Activated CD4-positive, CD25-positive, alpha-beta regulatory T cell treated with anti-CD3 and anti-CD28 coated beads, Interleukin-2, amount 50 U/mL, for 72 hours (primary cell): ENCODE data around the gene CDH13.

Experiments
- DNase-seq: peaks from one replicate; pipeline ENCODE4 v3.0.0; 2021

Gene CDH13

DNA sequence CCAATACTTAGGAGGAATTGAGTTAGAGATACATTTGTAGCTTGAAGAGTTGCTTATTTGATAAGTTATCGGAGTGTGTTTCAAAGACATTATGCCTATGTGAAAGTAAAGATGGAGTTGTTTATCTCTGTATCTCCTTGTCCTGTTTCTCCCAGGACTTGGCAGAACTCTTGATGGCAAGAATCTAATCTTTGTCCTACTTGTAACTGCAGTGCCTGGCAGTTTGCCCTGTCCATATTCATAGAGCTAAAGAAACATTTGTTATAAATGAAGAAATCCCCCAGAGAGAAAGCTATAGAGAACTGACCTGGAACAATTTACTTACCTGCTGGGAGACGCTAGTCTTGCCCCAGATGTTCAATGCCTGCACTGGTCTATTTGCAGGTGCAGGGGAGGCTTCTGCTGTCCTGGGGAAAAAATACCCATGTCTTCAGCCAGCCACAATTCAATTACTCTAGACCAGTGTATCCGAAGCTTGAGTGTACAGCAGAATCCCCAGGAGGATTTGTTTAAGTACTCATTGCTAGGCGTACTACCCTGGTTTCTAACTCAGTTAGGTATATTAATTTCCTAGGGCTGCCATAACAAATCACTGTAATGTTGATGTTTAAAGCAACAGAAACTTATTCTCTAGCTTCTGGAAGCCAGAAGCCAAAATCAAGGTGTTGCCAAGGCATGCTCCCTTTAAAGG is 771.0 kb downstream of the CDH13 start:
- DNase-seq = no peak

DNA sequence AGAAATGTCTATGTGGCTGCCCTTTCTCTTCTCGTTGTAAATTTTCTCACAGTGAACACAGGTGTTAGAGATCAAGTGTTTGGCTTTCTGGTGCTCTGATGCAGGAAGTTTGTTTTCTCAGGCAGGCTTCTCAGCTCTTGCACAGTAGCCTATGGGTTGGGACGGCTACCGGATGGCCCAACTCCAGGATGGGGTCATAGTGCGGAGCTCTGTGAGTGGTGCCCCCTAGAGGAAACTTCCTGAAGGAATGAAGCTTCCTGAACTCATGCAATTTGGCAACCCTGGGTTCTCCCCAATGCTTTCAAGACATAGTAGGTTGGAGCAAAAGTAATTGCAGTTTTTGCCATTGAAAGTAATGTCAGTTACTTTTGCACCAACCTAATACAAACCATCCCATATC is 773.5 kb downstream of the CDH13 start:
- DNase-seq = no peak

DNA sequence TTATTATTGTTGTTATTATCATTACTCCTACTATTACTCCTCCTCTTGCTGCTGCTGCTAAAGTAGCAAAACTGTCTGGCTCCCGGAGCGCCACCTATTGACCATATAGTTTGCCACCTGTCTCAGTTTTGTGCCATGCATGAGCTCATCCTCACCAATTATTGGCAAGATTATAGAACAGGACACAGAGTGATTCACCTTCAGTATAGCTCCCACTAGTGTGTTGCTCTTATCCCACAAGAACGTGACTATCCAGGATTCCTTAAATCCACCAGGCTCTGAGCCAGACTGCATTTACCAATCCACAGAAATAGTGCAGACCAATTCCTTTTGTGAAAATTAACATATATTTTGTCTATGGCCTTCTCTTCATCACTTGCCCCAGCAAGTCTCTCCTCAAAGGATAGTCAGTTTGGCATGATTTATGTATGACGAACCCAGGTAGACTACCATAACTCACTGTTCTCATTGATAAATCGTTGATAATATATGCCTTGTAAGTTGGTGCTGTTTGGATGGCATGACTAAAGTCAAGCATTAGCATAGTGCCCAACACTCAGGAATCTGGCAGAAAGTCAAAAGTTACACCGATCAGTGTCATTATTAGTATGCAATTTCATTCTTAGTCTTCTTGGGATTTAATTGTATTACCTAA is 775.5 kb downstream of the CDH13 start:
- DNase-seq = no peak

DNA sequence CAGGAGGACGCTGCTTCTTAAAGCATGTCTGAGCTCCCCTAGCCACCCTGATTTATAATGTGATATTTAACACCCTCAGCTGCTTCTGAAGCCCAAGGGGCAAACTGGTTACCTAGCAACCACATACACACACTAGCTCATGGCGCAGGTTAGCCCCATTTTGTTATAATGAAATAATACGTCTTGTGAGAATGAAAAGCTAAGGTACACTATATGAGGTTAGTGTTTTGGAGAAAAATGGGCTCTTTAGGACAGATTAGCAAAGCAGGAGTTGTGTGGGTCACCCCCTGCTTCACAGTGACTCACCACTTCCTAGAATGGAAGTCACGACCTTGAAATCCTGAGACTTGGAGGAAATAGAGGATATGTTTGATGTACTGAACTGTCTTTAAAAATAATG is 776.2 kb downstream of the CDH13 start:
- no peak for DNase-seq

DNA sequence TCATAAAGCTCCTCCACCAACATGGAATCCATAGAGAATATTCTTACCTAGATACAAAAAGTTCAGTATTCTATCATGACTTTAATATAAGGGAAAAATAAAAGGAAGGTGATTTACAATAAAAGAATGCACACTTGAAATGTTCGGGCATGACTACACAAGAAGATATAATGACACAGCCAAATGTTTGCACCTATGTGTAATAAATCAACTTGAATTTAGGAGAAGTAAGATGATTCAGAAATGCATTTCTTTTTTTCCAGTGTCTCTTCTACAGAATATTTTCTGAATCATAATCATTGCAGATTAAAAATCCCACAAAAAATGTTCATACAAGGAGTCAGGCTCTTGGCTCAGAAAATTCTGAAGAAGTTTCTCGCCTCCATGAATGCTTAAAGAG is 777.0 kb downstream of the CDH13 start:
- DNase-seq = no peak

DNA sequence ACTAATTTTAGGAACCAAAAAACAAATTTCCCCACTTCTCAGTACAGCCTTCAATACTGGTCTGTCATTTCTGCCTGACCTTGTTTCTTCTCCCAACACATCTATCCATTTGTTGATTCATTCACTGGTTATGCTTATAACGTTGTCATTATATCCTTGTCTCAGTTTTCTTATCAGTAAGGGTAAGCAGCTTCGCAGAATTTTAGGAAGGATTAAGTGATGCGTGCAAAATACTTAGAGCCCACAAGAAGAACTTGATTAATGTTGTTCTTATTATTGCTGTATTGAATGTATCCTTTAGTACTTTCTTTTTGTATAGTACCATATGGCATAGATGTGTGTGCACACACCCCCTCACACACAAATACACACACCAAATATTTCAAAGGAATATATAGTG is 777.5 kb downstream of the CDH13 start:
- DNase-seq = no peak

DNA sequence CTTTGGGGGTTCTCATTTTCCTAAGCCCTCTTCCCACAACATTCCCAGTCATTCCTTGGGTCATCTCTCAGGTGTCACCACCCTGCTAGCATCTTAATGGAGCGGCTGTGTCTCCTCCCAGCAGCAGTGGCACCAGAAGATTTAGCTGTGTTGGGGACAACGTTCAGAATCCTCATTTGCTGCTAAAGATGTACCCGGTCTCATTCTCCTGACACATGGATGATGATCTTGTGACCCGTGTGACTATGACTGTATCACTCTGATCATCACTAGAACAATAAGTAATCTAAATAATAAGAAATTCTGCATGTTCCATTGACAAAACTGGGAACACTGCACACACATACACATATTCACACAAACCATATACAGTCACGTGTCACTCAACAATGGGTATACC is 781.2 kb downstream of the CDH13 start:
- no peak for DNase-seq

DNA sequence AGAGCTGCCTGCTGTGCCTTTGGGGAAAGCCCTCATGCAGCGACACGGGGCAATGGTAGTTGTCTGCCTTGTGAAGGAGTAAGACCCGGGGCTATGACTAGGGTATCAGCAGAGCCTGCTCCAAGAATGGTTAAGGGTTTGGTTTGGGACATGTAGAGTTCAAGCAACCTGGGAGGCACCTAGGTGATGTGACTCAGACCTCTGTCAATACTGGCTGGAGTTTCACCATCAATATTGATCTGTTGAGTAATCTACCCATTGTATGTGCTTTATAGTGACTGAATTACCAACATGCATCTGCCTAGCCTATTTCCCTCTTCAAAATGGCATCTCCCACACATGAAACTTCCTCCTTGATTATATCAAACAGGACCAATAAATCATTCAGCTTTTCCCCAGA is 782.6 kb downstream of the CDH13 start:
- DNase-seq = no peak

DNA sequence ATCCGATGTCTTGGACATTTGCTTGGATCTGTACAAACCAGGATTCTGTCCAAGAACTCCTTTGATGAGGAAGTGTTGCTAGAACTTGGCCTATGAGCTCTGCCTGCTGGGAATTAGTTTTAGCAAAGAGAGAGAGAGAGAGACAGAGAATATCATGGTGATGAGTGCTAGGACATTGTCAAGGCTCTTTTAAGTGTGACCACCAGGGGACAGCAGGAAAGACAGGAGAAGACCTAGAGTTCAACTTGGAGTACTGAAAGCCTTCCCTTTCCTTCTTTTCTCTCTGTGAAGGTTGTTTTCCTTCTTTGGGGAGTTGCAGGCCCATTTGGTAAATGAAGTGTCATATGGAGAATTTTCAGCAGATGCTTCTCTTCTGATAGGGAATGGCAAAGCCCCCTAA is 791.8 kb downstream of the CDH13 start:
- no peak for DNase-seq

DNA sequence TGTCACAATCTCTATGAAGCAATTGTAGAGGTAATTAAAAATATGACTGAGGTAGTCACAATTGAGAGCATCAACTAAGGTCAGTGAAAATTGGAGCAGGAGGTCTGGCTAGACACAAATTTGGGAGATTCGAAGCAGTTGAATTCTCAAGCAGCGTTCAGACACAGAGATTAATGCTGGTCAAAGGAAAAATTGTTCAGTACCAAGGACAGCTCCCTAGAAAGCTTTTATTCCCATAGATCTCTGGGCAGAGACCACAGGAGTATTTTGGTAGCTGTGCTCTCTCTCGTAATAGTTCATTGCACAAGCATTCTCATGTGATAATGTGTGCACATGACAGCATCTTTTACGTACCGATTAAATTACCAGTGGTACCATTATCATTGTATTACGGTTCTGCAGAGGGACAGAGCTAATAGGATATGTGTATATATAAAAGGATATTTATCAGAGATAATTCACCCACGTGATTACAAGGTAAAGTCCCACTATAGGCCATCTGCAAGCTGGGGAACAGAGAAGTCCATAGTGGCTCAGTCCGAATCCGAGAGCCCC is 793.5 kb downstream of the CDH13 start:
- DNase-seq = no peak

DNA sequence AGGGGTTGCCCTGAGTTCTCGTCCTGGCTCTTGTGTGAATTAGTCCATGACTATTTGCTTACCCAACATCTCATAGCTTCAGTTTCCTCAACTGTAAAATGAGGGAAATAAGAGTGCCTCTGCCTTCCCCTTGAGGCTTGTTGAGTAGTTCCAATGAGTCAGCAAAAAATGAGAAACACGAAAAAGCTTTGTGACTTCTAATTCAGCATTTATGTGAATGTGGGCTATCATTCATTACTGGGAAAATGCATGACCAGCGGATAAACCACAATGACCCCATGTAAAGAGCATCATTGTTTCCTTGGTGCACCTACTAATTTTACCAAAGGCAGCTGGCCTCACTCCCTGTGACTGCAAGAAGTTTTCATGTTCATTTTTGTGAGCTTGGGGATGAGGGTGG is 806.4 kb downstream of the CDH13 start:
- DNase-seq = no peak

DNA sequence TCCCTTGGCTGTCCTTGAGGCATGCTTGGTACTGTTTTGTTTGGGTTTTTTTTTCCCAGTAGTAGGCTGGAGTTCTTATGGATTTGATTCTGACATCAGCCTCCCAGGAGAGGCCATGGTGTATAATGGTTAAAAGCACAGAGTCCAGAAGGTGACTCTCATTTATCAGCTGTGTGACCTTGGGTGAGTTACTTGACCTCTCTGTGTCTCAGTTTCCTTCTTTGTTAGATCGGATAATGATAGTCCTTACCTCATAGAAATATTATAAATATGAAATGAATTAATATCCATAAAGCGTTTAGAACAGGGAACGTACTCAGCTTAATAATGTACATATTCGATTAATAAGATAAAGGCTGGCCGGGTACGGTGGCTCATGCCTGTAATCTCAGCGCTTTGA is 810.3 kb downstream of the CDH13 start:
- no peak for DNase-seq

DNA sequence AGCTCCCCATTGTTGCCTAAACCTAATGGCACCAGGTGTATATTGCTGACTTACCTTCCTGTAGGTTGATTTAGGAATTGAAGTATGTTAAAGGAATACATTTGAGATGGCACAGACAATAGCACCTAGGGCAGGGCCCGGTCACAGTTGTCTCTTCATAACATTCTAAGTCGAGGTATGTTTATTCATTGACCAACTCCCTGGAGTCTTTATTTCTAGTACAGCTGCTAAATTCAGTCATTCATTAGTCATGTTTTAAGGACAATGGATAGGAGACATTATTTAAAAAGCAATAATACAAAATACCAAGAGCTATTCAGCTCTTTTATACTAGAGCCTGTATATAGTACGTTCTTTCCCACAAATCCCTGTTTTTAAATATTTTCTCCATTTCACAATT is 811.6 kb downstream of the CDH13 start:
- no peak for DNase-seq

DNA sequence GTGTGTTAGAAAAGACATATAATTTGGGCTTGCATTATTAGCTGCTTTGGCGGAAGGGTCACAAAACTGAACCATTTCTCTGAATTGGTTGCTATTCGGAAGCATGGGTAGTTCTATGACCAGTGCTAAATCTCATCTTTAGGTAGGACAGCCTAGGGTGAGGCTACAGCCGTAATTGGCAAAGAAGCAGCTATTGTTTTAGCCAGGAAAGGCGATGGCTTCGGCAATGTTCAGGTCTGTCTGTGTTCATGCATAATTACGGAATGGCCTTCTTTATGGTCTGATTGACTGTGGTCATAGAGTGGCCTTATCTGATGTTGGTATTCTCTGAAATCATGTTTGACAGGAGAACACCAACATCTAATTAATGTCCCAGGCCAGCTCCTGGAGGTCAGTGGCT is 812.6 kb downstream of the CDH13 start:
- DNase-seq = no peak

DNA sequence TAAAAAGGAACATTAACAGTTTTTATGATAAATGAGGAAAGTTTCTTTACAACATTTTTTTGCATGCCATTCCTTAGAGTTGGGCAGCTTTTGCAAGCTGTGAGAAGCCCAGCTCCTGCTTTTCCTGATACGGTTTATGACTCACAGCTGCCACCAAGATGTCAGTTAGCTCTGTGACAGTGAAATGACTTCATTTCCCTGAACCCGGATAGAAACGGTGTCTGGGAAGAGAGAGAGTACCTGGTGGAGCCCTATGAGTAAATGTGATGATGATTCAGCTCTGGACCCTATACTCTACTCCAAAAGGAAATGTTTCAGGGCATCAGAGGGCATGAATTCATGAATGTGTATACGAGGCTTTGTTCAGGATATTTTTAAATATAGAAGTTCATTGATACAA is 814.7 kb downstream of the CDH13 start:
- no peak for DNase-seq

DNA sequence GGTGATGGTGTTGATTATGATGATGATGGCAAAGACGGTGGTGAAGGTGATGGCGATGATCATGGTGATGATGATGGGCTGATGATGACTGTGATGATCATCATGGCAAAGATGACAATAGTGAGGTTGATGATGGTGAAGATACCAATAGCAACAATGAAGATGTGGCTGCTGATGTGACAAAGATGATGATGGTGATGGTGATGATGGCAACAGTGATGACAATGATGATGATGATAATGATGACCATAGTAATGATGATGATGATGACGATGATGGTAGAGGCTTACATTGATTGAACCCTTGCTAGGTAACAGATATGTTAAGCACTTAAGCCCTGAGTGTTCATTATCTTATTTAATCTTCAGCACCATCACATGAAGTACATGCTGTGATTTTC is 817.2 kb downstream of the CDH13 start:
- DNase-seq = no peak

DNA sequence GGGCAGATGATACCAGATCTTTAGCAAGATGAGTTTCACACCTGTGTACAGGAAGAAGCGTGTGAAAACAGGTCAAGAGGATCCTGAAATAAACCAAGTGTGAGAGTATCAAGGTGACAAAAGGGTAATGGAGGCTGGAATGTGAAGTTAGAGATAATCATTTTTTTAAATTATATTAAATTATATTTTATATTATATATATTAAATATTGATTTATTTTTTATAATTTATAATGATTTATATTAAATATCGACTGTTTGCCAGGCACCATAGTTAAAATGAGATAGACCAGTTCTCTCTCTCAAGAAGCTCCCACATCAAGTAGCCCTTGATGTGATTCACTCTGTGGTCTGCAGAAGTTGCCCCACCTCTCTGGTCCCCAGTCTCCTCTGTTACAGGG is 820.8 kb downstream of the CDH13 start:
- no peak for DNase-seq

DNA sequence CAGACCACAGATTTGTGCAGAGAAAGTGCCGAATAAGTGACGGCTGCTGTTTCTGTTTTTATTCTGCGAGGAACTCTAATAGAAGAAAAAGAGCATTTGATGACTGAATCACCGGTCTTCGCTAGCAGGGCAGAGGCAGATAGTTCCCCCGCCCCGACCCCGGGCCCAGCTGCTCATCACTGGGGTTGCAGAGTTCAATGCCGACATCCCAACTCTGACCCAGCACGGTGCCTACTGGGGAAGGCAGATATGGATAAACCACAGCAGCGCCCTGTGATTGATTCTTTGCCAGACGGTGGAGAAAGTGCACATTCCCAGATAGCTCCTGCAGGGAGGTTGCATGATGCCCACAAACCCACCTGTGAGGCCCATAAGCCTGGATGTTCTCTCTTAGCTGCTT is 823.1 kb downstream of the CDH13 start:
- no peak for DNase-seq

DNA sequence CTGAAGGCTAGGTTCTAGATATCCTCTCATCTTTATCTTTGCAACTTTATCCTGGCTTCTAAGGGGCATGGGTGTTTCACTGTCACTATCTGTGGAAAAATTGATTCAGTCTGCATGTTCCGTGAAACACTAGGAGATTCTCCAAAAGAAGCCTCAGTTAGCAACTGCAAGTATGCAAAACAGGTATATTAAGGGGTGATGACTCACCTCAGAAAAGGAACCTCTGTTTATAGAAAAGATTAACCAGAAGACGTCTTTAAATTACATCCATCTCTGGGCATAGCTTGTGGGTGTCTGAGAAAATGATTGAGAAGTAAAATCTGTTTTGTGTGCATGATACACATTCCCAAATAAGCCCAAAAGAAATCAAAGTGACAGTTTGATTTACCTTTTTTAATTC is 827.2 kb downstream of the CDH13 start:
- DNase-seq = no peak

DNA sequence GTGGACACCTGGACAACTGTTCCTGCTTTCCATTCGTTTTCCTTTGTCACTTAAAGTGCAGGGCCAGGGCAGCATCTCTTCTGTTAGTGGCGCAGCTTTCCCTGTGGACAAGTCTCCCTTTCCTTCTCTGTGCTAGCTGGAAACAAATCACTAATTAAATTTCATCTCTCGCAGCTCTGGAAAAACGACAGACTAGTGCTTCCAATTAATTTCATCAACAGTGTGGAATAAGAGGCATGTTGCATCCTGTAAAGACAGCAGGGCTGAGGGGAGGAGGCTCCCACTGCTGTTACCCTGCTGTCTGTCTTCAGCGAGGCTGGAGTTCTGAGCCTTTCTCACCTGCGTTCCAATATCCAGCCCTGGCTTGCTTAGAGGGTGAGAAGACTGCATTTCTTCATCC is 828.9 kb downstream of the CDH13 start:
- no peak for DNase-seq

DNA sequence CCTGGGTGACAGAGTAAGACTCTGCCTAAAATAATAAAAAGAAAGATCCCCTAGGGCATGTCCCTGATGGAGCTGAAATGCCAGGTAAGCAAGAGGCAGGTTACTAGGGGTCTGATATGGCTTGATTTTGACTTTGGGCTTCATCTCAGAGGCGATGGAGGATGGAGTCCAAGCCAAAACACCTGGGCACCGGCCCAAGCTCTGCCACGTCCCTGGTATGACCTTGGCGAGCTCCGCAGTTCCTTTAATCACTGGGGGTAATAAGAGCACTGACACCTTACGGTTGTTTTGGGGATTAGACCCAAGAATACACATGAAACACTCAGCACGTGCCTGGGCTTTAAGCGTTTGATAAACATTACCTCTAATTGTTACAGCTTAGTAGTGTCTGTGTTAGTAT is 830.2 kb downstream of the CDH13 start:
- no peak for DNase-seq

DNA sequence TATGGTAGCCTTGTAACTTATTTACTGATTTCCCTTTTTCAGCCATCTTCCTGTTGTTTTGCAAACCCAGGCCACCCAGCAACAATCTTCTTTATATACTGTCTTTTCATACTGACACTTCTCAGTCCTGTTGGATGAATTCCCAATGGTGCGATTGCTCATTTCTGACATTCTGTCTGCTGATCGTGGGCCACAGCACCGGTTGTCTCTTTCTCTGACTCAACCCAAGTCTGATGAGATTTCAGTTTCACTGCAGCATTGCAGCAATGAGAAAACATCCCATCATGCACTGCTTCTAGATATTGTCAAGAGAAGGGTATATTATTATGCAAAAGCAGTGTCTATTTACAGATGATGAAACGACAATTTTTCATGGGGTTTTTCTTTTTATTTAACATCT is 831.8 kb downstream of the CDH13 start:
- DNase-seq = no peak

DNA sequence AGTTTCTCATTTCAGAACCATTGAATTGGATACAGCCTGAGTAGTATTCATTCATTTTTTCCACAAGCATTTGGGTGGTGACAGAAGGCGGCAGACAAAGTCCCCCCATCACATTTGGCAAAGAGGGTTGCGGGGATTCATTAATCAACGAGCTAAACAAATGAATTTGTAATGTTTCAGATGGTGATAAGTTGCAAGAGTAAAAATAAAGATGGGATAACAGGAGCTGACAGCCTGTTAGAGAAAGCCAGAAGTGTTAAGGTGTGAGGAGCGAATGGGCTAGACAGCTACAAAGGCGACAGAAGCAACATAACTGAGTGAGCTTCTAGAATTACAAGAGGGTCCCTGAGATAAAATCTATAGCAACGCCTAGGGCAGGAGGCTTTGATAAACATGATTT is 838.2 kb downstream of the CDH13 start:
- no peak for DNase-seq

DNA sequence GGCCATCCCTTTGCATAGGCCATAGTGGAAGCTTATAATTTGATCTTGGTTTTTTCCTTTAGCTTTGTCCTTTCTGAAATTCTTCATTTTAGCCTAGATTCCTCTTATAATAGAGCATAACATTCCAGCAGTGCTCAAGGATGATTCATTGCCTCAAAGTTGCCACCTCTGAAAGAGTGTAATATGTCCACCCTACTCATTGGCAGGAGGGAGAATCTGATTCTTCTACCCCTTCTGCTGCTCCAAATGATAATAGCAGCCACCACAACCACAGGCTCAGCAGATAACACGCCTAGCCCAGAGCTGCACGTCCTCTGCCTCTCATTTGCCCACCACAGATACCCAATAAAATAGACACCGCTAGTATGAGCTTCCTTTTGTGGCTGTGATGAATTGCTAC is 843.6 kb downstream of the CDH13 start:
- DNase-seq = no peak
